OCI-M2 (cell line): Measurements from ENCODE around the gene ANKRD50.
A peak's percentile ranks its signal among the peaks of the same experiment; 100 is the strongest.

ENCODE experiments used
- DNase-seq: peaks from one replicate; lab custom pipeline; 2025; ENCODE audit not compliant: unreplicated experiment; lab: John Stamatoyannopoulos, UW

The ANKRD50 gene, protein sequence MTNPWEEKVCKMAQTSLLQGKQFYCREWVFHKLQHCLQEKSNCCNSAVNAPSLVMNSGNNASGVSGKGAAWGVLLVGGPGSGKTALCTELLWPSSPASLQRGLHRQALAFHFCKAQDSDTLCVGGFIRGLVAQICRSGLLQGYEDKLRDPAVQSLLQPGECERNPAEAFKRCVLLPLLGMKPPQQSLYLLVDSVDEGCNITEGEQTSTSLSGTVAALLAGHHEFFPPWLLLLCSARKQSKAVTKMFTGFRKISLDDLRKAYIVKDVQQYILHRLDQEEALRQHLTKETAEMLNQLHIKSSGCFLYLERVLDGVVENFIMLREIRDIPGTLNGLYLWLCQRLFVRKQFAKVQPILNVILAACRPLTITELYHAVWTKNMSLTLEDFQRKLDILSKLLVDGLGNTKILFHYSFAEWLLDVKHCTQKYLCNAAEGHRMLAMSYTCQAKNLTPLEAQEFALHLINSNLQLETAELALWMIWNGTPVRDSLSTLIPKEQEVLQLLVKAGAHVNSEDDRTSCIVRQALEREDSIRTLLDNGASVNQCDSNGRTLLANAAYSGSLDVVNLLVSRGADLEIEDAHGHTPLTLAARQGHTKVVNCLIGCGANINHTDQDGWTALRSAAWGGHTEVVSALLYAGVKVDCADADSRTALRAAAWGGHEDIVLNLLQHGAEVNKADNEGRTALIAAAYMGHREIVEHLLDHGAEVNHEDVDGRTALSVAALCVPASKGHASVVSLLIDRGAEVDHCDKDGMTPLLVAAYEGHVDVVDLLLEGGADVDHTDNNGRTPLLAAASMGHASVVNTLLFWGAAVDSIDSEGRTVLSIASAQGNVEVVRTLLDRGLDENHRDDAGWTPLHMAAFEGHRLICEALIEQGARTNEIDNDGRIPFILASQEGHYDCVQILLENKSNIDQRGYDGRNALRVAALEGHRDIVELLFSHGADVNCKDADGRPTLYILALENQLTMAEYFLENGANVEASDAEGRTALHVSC (N-terminal part only)

DNA sequence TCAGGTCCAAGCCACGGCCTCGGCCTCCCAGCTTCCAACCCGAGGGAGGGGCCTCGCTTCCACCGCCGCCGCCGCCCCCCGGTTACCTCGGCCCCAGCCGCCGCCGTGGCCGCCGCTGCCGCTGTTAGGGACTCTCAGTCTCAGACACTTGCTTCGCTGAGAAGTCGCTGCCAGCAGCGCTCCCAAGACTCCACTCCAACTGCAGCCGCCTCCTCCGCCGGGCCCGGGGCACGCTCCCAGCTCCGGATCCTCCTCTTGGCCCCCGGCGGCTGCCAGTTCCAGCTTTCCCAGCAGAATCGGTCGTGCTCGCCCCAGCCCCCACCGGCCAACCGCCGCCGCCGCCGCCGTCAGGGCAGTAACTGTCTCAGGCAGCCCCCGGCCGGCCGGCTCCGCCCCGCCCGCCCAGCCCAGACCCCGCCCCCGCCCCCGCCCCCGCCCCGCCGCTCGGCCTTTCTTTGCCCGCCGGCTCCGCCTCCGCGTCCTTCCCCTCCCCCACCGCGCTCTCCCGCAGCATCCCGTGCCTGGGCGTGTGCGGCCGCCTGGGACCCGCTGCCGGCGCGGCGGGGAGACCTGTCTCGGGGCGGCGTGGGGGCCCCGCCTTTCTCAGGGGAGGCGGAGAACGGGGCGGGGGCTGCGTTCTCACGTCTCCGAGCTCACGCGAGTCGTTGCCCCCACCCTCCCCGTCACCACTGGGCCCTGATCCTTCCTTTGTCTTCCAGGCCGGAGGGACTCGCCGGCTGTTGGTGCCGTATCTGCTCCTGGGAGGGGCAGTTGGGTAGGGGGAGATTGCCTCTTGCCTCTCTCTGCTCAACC, at the start of gene ANKRD50:
Gene ANKRD50 (minus strand): TSS at position 361 of the 813 bp plus-strand sequence. CDS start 2,221 bp downstream, outside the sequence.
- peak; percentile 28 for DNase-seq

- no peak for DNase-seq
These were observed 44.6 kb upstream of the ANKRD50 start for GRCh38 chr4:124757126-124757525.

DNA sequence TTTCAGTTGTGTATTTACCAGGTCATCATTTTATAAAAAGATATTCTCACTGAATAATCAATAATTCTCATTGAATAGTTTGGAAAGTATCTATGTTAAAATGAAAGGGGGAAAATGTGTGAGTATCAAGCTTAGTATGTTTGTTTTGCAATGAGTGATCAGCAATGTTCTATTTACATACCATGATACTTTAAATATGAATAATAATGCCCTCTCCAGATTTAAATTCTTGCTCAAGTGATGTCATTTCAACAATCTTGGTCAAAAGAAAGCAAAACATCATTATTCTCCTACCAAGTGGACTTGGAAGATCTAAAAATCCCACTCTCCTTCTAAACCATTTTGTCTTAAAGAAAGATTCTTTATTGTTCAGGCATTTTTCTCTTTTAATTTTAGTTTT, 42.1 kb upstream of the ANKRD50 start:
- no peak for DNase-seq

GRCh38 chr4:124753941-124754581, 41.5 kb upstream of the ANKRD50 start:
- DNase-seq = no peak

GRCh38 chr4:124749421-124749820, 36.9 kb upstream of the ANKRD50 start:
- DNase-seq = no peak

DNA sequence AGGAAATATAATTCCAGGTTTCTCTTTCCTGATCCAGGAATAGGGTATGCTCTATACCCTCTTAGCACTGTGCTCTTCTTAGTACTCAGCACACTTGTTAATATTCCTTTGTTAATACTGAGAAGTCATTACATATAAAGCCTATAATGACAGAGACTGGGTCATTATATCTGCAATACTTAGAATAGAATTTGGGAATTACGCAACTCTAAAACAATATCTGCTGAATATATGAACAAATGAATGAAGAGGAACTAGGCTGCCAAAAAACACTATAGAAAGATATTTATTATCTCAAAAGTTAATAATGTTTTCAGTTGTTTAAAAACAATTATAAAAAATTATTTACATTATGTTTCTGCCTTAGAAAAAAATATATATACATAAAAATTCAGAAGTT, 36.4 kb upstream of the ANKRD50 start:
- no peak for DNase-seq

DNA sequence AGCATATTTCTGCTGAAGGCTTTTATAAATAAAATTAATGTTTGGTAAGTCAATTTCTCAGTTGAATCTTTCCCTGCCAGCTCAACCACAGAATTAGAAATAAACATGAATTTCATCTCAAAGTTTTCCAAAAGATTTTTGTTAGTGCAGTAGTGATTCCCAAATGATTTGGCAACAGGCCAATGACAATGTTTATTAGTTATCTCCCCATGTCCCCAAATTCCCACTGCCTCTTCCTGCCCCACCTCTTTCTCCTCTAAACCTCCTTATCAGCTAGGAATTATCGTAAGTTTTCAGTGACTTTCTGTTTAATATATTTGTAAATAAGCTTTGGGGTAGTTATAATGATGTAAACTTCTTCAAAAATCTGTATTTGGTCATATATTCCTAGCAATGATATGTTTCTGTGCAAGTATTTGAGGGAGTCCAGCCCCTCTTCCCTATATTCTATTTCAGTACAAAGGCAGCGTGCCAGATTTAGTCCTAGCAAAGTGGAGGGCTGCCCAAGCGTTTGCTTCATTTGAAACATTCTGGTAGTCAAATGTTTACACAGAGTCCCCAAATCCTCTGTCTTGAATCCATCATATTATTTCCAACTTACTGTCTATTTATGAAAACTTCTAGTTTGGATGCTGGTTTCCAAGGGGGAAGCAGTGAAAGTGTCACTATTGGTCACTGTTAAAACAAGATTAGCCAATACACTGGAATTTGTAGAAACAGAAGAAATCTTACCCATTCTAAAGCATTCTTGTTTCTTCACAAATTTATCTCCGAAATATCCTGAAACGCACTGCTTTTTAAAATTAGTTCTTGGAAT, 33.7 kb upstream of the ANKRD50 start:
- DNase-seq = no peak

DNA sequence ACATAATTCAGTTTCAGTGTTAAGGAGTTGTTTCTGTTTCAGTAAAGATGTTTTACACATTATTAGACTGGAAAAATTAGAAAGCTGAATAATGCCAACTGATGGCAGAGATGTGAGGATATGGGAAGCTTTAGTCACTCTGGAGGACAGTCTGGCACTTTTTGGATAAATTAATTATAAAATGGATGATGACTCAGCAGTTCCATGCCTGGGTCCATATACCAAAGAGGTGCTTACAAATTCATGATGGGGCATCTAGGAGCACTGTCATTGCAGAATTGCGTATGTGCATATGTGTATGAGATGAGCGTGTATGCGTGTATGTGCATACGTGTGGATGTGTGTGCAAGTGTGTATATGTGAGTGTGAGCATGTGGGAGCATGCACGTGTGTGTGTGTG, 31.2 kb upstream of the ANKRD50 start:
- no peak for DNase-seq

DNA sequence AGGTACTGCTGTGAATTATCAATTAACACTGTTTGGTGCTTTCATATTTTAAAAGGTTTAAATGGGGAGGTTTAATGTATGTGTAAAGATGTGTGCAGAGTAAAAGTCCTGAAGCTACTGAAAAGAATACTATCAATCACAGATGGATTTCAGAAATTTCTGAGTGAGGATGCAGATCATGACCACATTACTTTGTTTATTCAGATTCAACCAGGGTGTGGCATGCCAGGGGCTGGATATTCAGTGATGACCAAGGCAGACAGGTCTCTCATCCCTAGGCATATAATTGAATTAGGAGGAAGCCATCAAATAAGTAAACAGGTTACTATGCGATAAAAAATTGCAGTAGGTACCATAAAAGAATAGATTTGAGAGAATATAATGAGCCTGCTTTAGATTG, 28.0 kb upstream of the ANKRD50 start:
- no peak for DNase-seq

GRCh38 chr4:124738994-124739393, 26.5 kb upstream of the ANKRD50 start:
- DNase-seq = no peak

DNA sequence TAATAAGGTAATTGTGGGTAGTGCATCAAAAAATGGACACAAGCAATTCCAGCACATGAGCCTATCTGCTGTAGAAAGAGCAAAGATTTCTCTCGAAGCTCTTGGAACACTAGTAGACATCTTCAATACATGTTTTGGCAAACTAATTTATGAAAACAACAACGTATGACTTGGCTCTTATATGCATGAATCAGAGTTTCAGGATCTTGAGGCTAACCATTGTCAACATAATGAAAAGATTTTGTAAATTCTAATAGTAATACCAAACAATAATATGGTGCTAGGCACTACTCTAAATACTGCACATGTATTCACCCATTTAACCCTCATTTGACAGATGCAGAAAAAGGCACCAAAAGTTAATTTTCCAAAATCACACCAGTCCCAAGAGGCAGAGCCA, 25.1 kb upstream of the ANKRD50 start:
- DNase-seq = no peak

DNA sequence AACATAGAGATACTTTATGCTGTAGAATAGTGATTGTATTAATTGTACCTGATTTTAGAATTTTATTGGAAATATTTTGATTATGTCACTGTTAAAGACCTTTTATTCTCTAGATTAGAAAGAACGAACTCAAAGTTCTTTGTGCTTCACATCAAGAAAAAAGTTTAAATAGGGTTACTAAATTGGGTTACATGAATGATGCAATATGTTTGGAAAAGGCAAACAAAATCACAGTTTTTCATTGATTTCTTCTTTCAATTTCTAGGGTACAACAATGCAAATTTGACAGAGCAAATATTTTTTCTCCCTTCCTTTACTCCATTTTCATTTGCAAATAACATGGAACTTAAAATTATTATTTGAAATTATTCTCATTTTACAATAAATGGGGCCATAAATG, 24.0 kb upstream of the ANKRD50 start:
- DNase-seq = no peak

GRCh38 chr4:124727331-124727890, 14.9 kb upstream of the ANKRD50 start:
- DNase-seq = no peak

DNA sequence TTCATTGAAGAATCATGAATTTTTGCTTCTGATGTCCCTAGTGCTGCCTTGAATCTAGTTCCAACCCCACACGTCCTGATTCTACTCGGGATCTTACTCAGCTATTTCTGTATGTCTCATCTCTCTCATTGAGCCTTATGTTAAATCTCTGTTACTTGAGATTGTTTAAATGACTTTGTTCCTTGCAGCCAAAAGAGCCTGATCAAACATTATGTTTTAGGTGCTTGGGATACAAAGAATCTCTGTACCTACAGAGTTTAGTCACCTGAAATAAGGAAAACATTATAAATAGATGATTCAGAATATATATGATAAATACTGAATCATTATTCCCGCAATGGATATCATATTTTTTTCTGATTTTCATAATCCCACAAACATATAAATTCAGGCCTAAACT, 13.7 kb upstream of the ANKRD50 start:
- DNase-seq = no peak

DNA sequence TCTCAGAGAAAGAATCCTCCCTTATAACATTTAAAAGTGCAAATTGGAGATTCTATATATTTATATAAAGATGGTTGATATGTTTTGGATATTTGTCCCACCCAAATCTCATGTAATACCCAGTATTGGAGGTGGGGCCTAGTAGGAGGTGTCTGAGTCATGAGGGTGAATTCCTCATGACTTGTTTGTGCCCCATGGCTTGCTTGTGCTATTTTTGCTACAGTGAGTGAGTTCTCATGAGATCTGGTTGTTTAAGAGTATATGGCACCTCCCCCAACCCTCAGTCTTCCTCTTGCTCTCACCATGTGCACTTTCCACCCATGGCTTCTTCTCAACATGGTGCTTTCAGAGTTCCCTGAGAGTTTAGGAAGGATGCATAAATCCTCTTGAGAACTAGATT, 9.5 kb upstream of the ANKRD50 start:
- DNase-seq = no peak

GRCh38 chr4:124717101-124717500, 4.6 kb upstream of the ANKRD50 start:
- DNase-seq = no peak

GRCh38 chr4:124713185-124713592, 657 bp upstream of the ANKRD50 start:
- DNase-seq = peak; percentile 72

DNA sequence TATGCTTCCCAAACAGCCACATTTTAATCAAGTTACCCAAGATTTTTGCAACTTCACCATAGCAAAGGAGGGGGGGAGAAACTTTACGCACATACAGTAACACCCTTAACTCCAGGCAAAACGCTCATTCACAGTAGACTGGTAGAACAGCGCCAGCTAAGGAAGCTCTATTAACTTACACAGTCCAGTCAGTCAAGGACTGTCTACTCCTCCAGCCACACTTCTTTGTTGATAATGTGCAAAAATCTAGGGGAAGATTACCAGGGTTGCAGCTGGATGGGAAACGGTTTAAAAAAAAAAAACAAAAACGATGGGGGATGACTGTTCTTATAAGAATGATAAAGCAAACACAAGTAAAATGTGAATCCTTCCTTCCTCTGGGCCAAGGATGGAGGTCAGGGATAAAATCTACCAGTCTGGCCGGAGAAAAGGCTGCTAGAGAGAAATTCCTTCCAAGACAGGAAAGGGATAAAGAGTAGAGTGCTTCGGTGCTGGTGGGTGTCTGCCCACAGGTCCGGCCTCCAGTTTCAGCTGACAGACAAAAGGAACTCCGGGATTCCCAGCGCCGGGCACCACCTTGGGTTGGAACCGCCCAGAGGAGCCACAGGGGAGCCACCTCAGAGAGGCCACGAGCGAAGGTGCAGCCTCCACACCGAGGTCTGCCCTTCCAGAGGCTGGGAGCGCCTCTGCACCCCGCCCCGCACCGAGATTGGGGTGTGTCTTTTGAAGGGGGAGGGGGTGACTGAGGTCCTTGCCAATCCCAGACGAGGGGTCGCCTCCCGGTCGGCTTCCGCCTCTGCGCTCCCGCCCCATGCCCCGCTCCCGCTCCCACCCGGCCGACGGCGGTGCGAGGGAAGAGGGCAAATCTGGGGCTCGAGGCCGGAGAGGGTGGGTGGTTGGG, 811 bp downstream of the ANKRD50 start:
- no peak for DNase-seq
